Endothelial cell of umbilical vein (primary cell): ENCODE data around the gene LRRC8D. TPM values are rescaled to one million over a fixed set of nuclear protein-coding genes. Genes with fewer than 3 reads are reported as not detected.

Experiments
- BruUV-seq: library from RNA; stranded (reverse); fragments of 400-500 nt; replicated peaks from 2 replicates; lab custom pipeline; 2021; lab: Mats Ljungman, UMichigan
- CTCF ChIA-PET: fragments of 300-600, 350-600 bp; sonication (Branson Sonifier 250); formaldehyde crosslinking; loops from one replicate; lab custom pipeline; 2021; ENCODE audit warnings: antibody characterized with exemption, inconsistent platforms; lab: Charles Lee
- POLR2A ChIA-PET: fragments of 300-600, 350-600 bp; sonication (Branson Sonifier 250); formaldehyde crosslinking; loops from one replicate; lab custom pipeline; 2021; ENCODE audit warnings: antibody characterized with exemption, inconsistent platforms; lab: Charles Lee
- DNase-seq: peaks from one replicate; pipeline ENCODE4 v3.0.0-alpha.2; 2011; ENCODE audit warnings: low read depth, low spot score
- FAIRE-seq: peaks from 2 replicates; lab custom pipeline; 2011; peaks lifted over from hg19 to GRCh38; lab: Jason Lieb, UNC
- H2AFZ ChIP-seq: 2 replicates; pipeline ENCODE4 v1.6.0; 2012; ENCODE audit warnings: low read depth, low read length, control low read depth, inconsistent platforms
- H3K27ac ChIP-seq: 2 replicates; pipeline ENCODE4 v1.5.1; 2011; ENCODE audit warnings: low read depth, mild to moderate bottlenecking, control low read depth, low read length, moderate library complexity; ENCODE audit not compliant: insufficient read depth
- H3K27me3 ChIP-seq, 2 experiments: 2 replicates each; pipeline versions ENCODE4 v1.6.0 to v1.6.1; 2011; ENCODE audit warnings: low read length in 2 of 2, mixed read lengths in 1 of 2; ENCODE audit not compliant: control insufficient read depth in 2 of 2, insufficient read depth in 2 of 2
- H3K36me3 ChIP-seq, 2 experiments: 2 replicates in 1 of 2; 3 replicates in 1 of 2; pipeline ENCODE4 v1.5.1; 2011; ENCODE audit warnings: low read length in 2 of 2, mild to moderate bottlenecking in 1 of 2, moderate library complexity in 1 of 2; ENCODE audit not compliant: control insufficient read depth in 2 of 2, insufficient read depth in 2 of 2; ENCODE audit errors: extremely low read depth in 1 of 2
- H3K4me1 ChIP-seq: 3 replicates; pipeline ENCODE4 v1.5.1; 2011; ENCODE audit warnings: mild to moderate bottlenecking, low read length; ENCODE audit not compliant: control insufficient read depth, insufficient read depth; ENCODE audit errors: extremely low read depth
- H3K4me2 ChIP-seq: 2 replicates; pipeline ENCODE4 v1.6.1; 2011; ENCODE audit warnings: low read length, control low read depth, mixed read lengths; ENCODE audit not compliant: insufficient read depth
- H3K4me3 ChIP-seq, 3 experiments: fragments of 200-600 bp in 1 of 3; sonication (generic), shearing (Covaris generic) in 1 of 3; replicated peaks in 1 of 3; 2 replicates each; pipeline ENCODE4 v1.5.1; 2011 to 2016; ENCODE audit warnings: control low read depth in 3 of 3, low read length in 3 of 3, mild to moderate bottlenecking in 2 of 3, inconsistent platforms in 1 of 3, low read depth in 1 of 3, moderate library complexity in 1 of 3; ENCODE audit not compliant: insufficient read depth in 1 of 3
- H3K79me2 ChIP-seq: 2 replicates; pipeline ENCODE4 v1.6.0; 2012; ENCODE audit warnings: low read length, inconsistent platforms; ENCODE audit not compliant: control insufficient read depth, insufficient read depth
- H3K9ac ChIP-seq: replicated peaks from 2 replicates; pipeline ENCODE3; 2011; ENCODE audit warnings: low read length, control low read depth; ENCODE audit not compliant: insufficient read depth; ENCODE audit errors: extremely low read depth
- H3K9me1 ChIP-seq: replicated peaks from 3 replicates; pipeline ENCODE4 v1.6.0; 2011; ENCODE audit warnings: mild to moderate bottlenecking, low read length; ENCODE audit not compliant: control insufficient read depth, insufficient read depth; ENCODE audit errors: extremely low read depth
- H3K9me3 ChIP-seq: replicated peaks from 2 replicates; pipeline ENCODE4 v1.5.1; 2012; ENCODE audit warnings: low read length, inconsistent platforms; ENCODE audit not compliant: control insufficient read depth, insufficient read depth
- H4K20me1 ChIP-seq: replicated peaks from 2 replicates; pipeline ENCODE3; 2011; ENCODE audit warnings: mild to moderate bottlenecking, low read length; ENCODE audit not compliant: control insufficient read depth, insufficient read depth; ENCODE audit errors: extremely low read depth
- CTCF ChIP-seq, 2 donors: IDR thresholded peaks; 1 replicate in 1 of 2; 2 replicates in 1 of 2; pipeline ENCODE4 v1.5.1; 2011; ENCODE audit warnings: low read length in 2 of 2, mild to moderate bottlenecking in 2 of 2, moderate library complexity in 2 of 2, control low read depth in 1 of 2, inconsistent platforms in 1 of 2, low read depth in 1 of 2; ENCODE audit not compliant: insufficient read depth in 1 of 2; ENCODE audit errors: extremely low read depth in 1 of 2
- EZH2 ChIP-seq: IDR thresholded peaks from 2 replicates; pipeline ENCODE4 v1.6.1; 2012; ENCODE audit warnings: borderline replicate concordance, low read depth, mild to moderate bottlenecking, moderate library complexity, low read length, inconsistent platforms; ENCODE audit not compliant: severe bottlenecking
- FOS ChIP-seq: IDR thresholded peaks from 2 replicates; pipeline ENCODE4 v1.6.1; 2011; ENCODE audit warnings: mild to moderate bottlenecking, low read length, moderate library complexity, borderline replicate concordance; ENCODE audit not compliant: insufficient read depth
- GATA2 ChIP-seq: IDR thresholded peaks from 2 replicates; pipeline ENCODE4 v1.7.0; 2011; ENCODE audit warnings: low read depth, mild to moderate bottlenecking, moderate library complexity, mixed read lengths, low read length; ENCODE audit not compliant: insufficient read length, insufficient read depth
- JUN ChIP-seq: IDR thresholded peaks from 2 replicates; pipeline ENCODE4 v1.6.1; 2011; ENCODE audit warnings: borderline replicate concordance, low read depth; ENCODE audit not compliant: insufficient read length, insufficient read depth
- MAX ChIP-seq: IDR thresholded peaks from 2 replicates; pipeline ENCODE4 v1.6.1; 2011; ENCODE audit not compliant: insufficient read depth, insufficient read length
- MYC ChIP-seq: IDR thresholded peaks from one replicate; pipeline ENCODE4 v1.6.1; 2011; ENCODE audit warnings: mild to moderate bottlenecking, low read depth, low read length
- POLR2A ChIP-seq: IDR thresholded peaks from 2 replicates; pipeline ENCODE4 v1.6.1; 2012; ENCODE audit warnings: low read depth, mild to moderate bottlenecking, control low read depth, low read length
- POLR2AphosphoS5 ChIP-seq: IDR thresholded peaks from 2 replicates; pipeline ENCODE4 v1.6.1; 2012; ENCODE audit warnings: low read depth, mild to moderate bottlenecking, control low read depth, low read length, moderate library complexity; ENCODE audit not compliant: insufficient read depth
- dilution Hi-C: fragments of 300-500 bp; cut with MboI; formaldehyde crosslinking; loops from one replicate; pipeline ENCODE4 v1.15.0; 2019; ENCODE audit warnings: low sequenced_read_pairs; ENCODE audit not compliant: extremely low pct_ligation_motif_present
- intact Hi-C: fragments of 100-400 bp; cut with micrococcal nuclease; formaldehyde crosslinking; loops from one replicate; pipeline ENCODE4 v1.10.0; 2022
- polyA plus RNA-seq, 4 experiments: library from polyadenylated mRNA; depleted of rRNA in 3 of 4; stranded (reverse) in 3 of 4; unstranded in 1 of 4; fragments of >200 nt; gene quantifications; 2 replicates each; pipeline versions ENCODE4 v1.2.1 to v1.2.3, GENCODE V29; 2011 to 2012; ENCODE audit warnings: missing spikeins in 1 of 4
- total RNA-seq: library from RNA; stranded (reverse); gene quantifications from 2 replicates; pipeline ENCODE4 v1.2.3, GENCODE V29; 2021

Gene LRRC8D
- total and polyA plus RNA-seq, 2 donors (not counting 3 experiments of a cell fraction or from before 2014, with no cell fraction given) = 31.9 to 37.7 TPM

- BruUV-seq = no TSS peak
- no peak for FAIRE-seq
Observed at GRCh38 chr1:89781494-89782126, 39.2 kb upstream of the LRRC8D start.

More at GRCh38 chr1:89781494-89782126, 39.2 kb upstream of the LRRC8D start:
- no peaks in the 10 kb centered on the region for H3K36me3 ChIP-seq
- H3K27me3 ChIP-seq = peaks cover 0 to 5% of the 10 kb centered on the region in 2 experiments
- CTCF ChIA-PET = interaction anchor here (1.3 to 4.9 kb wide), 17 partner anchors 9 to 333 kb away, joined by 3 to 32 read pairs (median 6); partner anchors contain the start of gene LRRC8C
- dilution Hi-C loops (no loop called here), intact Hi-C loops (no loop called here)
- H4K20me1 ChIP-seq = no peaks in the 10 kb centered on the region
- H3K27ac ChIP-seq = no peak overlapping the region
- no peak overlapping the region for H2AFZ ChIP-seq
- H3K79me2 ChIP-seq = no peaks in the 10 kb centered on the region
- H3K4me2 ChIP-seq = no peak overlapping the region
- no peak overlapping the region for H3K9ac ChIP-seq
- no peak overlapping the region for H3K4me3 ChIP-seq
- TF ChIP-seq FOS (no peak), CTCF (IDR thresholded peaks at IDR 0.05; ENCODE audit: extremely low read depth in 1 of 2, insufficient read depth in 1 of 2, low read depth in 1 of 2, low read length in 2 of 2) (no peak), MYC (no peak), EZH2 (no peak), JUN (no peak), GATA2 (no peak), POLR2A (no peak), MAX (no peak), POLR2AphosphoS5 (no peak)
- H3K9me1 ChIP-seq = no peaks in the 10 kb centered on the region
- H3K9me3 ChIP-seq = no peaks in the 10 kb centered on the region
- POLR2A ChIA-PET = interaction anchor here (0.6 kb wide), 1 partner anchor 42 kb away, joined by 3 read pairs; no protein-coding TSS in a partner anchor
- DNase-seq = no peak
- no peaks in the 10 kb centered on the region for H3K4me1 ChIP-seq
